ENCODE data around the gene PNMA6E. TPM values are rescaled to one million over a fixed set of nuclear protein-coding genes. Genes with fewer than 3 reads are reported as not detected.

Gene PNMA6E
- total and polyA plus RNA-seq, 2 experiments from 2014 or later: not detected

DNA sequence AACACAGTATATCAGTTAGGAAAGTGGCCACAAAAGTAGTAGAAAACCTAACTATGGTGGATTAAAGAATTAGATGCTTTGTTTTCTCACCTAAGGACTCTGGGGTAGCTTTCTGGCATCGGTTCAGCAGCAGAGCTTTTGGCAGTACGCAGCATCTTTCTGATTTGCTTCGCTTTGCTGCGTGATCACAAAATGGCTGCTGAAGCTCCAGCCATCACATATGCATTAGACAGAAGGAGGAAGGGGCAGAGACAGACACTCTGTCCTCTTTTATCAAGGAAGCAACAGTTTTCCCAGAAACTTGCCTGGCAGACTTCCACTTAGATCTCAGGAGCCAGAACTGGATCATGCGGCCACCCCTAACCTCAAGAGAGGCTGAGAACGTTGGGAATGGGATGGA, 29.6 kb upstream of the PNMA6E start:
- H3K9me2 ChIP-seq (ENCODE audit: insufficient read depth): no peaks in the 10 kb centered on the region
- H3K36me3 Mint-ChIP-seq (ENCODE audit: low read depth): no peaks in the 10 kb centered on the region
- H3F3A ChIP-seq (replicated peaks; ENCODE audit: low read depth): no peaks in the 10 kb centered on the region
- H3K36me3 ChIP-seq (ENCODE audit: insufficient read depth): no peaks in the 10 kb centered on the region
- no peak overlapping the region for H3K4me3 ChIP-seq
- H3K27me3 ChIP-seq (ENCODE audit: insufficient read depth): no peaks in the 10 kb centered on the region
- TF ChIP-seq, protein P1, sequence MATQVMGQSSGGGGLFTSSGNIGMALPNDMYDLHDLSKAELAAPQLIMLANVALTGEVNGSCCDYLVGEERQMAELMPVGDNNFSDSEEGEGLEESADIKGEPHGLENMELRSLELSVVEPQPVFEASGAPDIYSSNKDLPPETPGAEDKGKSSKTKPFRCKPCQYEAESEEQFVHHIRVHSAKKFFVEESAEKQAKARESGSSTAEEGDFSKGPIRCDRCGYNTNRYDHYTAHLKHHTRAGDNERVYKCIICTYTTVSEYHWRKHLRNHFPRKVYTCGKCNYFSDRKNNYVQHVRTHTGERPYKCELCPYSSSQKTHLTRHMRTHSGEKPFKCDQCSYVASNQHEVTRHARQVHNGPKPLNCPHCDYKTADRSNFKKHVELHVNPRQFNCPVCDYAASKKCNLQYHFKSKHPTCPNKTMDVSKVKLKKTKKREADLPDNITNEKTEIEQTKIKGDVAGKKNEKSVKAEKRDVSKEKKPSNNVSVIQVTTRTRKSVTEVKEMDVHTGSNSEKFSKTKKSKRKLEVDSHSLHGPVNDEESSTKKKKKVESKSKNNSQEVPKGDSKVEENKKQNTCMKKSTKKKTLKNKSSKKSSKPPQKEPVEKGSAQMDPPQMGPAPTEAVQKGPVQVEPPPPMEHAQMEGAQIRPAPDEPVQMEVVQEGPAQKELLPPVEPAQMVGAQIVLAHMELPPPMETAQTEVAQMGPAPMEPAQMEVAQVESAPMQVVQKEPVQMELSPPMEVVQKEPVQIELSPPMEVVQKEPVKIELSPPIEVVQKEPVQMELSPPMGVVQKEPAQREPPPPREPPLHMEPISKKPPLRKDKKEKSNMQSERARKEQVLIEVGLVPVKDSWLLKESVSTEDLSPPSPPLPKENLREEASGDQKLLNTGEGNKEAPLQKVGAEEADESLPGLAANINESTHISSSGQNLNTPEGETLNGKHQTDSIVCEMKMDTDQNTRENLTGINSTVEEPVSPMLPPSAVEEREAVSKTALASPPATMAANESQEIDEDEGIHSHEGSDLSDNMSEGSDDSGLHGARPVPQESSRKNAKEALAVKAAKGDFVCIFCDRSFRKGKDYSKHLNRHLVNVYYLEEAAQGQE (IDR thresholded peaks at IDR 0.05; ENCODE audit: unreplicated experiment): no peak
- TF ChIP-seq ZNF331 (CRISPR knock-in tag; IDR thresholded peaks at IDR 0.05; ENCODE audit: low read depth): no peak
- no peak for TF ChIP-seq JUNB (IDR thresholded peaks at IDR 0.05; ENCODE audit: unreplicated experiment)
- TF ChIP-seq, protein P2, sequence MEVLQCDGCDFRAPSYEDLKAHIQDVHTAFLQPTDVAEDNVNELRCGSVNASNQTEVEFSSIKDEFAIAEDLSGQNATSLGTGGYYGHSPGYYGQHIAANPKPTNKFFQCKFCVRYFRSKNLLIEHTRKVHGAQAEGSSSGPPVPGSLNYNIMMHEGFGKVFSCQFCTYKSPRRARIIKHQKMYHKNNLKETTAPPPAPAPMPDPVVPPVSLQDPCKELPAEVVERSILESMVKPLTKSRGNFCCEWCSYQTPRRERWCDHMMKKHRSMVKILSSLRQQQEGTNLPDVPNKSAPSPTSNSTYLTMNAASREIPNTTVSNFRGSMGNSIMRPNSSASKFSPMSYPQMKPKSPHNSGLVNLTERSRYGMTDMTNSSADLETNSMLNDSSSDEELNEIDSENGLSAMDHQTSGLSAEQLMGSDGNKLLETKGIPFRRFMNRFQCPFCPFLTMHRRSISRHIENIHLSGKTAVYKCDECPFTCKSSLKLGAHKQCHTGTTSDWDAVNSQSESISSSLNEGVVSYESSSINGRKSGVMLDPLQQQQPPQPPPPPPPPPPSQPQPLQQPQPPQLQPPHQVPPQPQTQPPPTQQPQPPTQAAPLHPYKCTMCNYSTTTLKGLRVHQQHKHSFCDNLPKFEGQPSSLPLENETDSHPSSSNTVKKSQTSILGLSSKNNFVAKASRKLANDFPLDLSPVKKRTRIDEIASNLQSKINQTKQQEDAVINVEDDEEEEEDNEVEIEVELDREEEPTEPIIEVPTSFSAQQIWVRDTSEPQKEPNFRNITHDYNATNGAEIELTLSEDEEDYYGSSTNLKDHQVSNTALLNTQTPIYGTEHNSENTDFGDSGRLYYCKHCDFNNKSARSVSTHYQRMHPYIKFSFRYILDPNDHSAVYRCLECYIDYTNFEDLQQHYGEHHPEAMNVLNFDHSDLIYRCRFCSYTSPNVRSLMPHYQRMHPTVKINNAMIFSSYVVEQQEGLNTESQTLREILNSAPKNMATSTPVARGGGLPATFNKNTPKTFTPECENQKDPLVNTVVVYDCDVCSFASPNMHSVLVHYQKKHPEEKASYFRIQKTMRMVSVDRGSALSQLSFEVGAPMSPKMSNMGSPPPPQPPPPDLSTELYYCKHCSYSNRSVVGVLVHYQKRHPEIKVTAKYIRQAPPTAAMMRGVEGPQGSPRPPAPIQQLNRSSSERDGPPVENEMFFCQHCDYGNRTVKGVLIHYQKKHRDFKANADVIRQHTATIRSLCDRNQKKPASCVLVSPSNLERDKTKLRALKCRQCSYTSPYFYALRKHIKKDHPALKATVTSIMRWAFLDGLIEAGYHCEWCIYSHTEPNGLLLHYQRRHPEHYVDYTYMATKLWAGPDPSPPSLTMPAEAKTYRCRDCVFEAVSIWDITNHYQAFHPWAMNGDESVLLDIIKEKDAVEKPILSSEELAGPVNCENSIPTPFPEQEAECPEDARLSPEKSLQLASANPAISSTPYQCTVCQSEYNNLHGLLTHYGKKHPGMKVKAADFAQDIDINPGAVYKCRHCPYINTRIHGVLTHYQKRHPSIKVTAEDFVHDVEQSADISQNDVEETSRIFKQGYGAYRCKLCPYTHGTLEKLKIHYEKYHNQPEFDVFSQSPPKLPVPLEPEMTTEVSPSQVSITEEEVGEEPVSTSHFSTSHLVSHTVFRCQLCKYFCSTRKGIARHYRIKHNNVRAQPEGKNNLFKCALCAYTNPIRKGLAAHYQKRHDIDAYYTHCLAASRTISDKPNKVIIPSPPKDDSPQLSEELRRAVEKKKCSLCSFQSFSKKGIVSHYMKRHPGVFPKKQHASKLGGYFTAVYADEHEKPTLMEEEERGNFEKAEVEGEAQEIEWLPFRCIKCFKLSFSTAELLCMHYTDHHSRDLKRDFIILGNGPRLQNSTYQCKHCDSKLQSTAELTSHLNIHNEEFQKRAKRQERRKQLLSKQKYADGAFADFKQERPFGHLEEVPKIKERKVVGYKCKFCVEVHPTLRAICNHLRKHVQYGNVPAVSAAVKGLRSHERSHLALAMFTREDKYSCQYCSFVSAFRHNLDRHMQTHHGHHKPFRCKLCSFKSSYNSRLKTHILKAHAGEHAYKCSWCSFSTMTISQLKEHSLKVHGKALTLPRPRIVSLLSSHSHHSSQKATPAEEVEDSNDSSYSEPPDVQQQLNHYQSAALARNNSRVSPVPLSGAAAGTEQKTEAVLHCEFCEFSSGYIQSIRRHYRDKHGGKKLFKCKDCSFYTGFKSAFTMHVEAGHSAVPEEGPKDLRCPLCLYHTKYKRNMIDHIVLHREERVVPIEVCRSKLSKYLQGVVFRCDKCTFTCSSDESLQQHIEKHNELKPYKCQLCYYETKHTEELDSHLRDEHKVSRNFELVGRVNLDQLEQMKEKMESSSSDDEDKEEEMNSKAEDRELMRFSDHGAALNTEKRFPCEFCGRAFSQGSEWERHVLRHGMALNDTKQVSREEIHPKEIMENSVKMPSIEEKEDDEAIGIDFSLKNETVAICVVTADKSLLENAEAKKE (CRISPR knock-in tag; IDR thresholded peaks at IDR 0.05): no peak
- no peak for TF ChIP-seq CREB1 (CRISPR knock-in tag; IDR thresholded peaks at IDR 0.05; ENCODE audit: low read depth)
- TF ChIP-seq, protein P3, sequence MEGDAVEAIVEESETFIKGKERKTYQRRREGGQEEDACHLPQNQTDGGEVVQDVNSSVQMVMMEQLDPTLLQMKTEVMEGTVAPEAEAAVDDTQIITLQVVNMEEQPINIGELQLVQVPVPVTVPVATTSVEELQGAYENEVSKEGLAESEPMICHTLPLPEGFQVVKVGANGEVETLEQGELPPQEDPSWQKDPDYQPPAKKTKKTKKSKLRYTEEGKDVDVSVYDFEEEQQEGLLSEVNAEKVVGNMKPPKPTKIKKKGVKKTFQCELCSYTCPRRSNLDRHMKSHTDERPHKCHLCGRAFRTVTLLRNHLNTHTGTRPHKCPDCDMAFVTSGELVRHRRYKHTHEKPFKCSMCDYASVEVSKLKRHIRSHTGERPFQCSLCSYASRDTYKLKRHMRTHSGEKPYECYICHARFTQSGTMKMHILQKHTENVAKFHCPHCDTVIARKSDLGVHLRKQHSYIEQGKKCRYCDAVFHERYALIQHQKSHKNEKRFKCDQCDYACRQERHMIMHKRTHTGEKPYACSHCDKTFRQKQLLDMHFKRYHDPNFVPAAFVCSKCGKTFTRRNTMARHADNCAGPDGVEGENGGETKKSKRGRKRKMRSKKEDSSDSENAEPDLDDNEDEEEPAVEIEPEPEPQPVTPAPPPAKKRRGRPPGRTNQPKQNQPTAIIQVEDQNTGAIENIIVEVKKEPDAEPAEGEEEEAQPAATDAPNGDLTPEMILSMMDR (conservative IDR thresholded peaks at IDR 0.05; ENCODE audit: low read depth in 2 of 2): no peak
- no peak for TF ChIP-seq EZH2phosphoT487 (IDR thresholded peaks at IDR 0.05; ENCODE audit: unreplicated experiment)
- no peak for TF ChIP-seq NANOG (IDR thresholded peaks at IDR 0.05; ENCODE audit: borderline replicate concordance)
- no peak for TF ChIP-seq POLR2AphosphoS5 (IDR thresholded peaks at IDR 0.05; ENCODE audit: low read depth)
- TF ChIP-seq, protein P4, sequence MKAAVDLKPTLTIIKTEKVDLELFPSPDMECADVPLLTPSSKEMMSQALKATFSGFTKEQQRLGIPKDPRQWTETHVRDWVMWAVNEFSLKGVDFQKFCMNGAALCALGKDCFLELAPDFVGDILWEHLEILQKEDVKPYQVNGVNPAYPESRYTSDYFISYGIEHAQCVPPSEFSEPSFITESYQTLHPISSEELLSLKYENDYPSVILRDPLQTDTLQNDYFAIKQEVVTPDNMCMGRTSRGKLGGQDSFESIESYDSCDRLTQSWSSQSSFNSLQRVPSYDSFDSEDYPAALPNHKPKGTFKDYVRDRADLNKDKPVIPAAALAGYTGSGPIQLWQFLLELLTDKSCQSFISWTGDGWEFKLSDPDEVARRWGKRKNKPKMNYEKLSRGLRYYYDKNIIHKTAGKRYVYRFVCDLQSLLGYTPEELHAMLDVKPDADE (IDR thresholded peaks at IDR 0.05): no peak
- H3K79me2 ChIP-seq (replicated peaks; ENCODE audit: insufficient read depth): no peaks in the 10 kb centered on the region
- no peak for ATAC-seq
- no peaks in the 10 kb centered on the region for H4K20me1 ChIP-seq (replicated peaks; ENCODE audit: insufficient read depth)
- no peak overlapping the region for H2AFZ ChIP-seq
- no peak overlapping the region for H3K27ac ChIP-seq (ENCODE audit: low read depth)
- no peaks in the 10 kb centered on the region for H3K4me1 ChIP-seq (ENCODE audit: insufficient read depth)
- no peak overlapping the region for H3K4me2 ChIP-seq
- no peak overlapping the region for H3K4me3 Mint-ChIP-seq
- H3K9me3 Mint-ChIP-seq: peaks cover 8% of the 10 kb centered on the region; the same call in 2 of the 3 replicates
- no peak overlapping the region for H3K27ac Mint-ChIP-seq
- no peaks in the 10 kb centered on the region for H3K27me3 Mint-ChIP-seq (ENCODE audit: insufficient read depth, low read depth, poor library complexity)
- DNase-seq (ENCODE audit: low spot score): no peak
- H3K4me1 Mint-ChIP-seq: no peaks in the 10 kb centered on the region
